B cell (primary cell): ENCODE data around the gene PRMT6. TPM values are rescaled to one million over a fixed set of nuclear protein-coding genes. Genes with fewer than 3 reads are reported as not detected.

Experiments used
- ATAC-seq: fragments of 200-7000 bp; cut with Tn5 transposase; one replicate; pipeline ENCODE4 v1.10.0; 2021; ENCODE audit warnings: low read depth, mild to moderate bottlenecking, moderate number of reproducible peaks, moderate library complexity
- CTCF ChIA-PET: fragments of 350-600 bp; sonication (Branson Sonifier 250); formaldehyde crosslinking; loops from one replicate; lab custom pipeline; 2021; ENCODE audit warnings: antibody characterized with exemption, inconsistent platforms; lab: Charles Lee
- POLR2A ChIA-PET: fragments of 350-600 bp; sonication (Branson Sonifier 250); formaldehyde crosslinking; loops from one replicate; lab custom pipeline; 2021; ENCODE audit warnings: antibody characterized with exemption; lab: Charles Lee
- DNase-seq: peaks from one replicate; pipeline ENCODE4 v3.0.0; 2013
- H2AFZ ChIP-seq: 2 replicates; pipeline ENCODE4 v1.6.1; 2012; ENCODE audit warnings: mild to moderate bottlenecking, low read depth, low read length; ENCODE audit not compliant: insufficient read depth, poor library complexity, severe bottlenecking
- H3K27ac ChIP-seq, 2 donors: 1 replicate in 1 of 2; 2 replicates in 1 of 2; pipeline ENCODE4 v1.5.1; 2012 to 2013; ENCODE audit warnings: low read length in 2 of 2, mild to moderate bottlenecking in 2 of 2, moderate library complexity in 1 of 2
- H3K27me3 ChIP-seq, 4 experiments: fragments of 200-600 bp in 1 of 4; sonication (generic) in 1 of 4; replicated peaks in 1 of 4; 1 replicate in 2 of 4; 2 replicates in 2 of 4; pipeline versions ENCODE4 v1.6.1 to v1.7.0; 2013 to 2016; ENCODE audit warnings: low read length in 3 of 4, mild to moderate bottlenecking in 2 of 4, mixed read lengths in 1 of 4, moderate library complexity in 1 of 4; ENCODE audit not compliant: insufficient read depth in 4 of 4, control insufficient read depth in 3 of 4; ENCODE audit errors: control extremely low read depth in 1 of 4
- H3K36me3 ChIP-seq, 2 experiments: replicated peaks in 1 of 2; 1 replicate in 1 of 2; 2 replicates in 1 of 2; pipeline versions ENCODE4 v1.6.1 to v1.7.1; 2013; ENCODE audit warnings: low read length in 1 of 2; ENCODE audit not compliant: insufficient read depth in 2 of 2, control insufficient read depth in 1 of 2; ENCODE audit errors: control extremely low read depth in 1 of 2, extremely low read depth in 1 of 2
- H3K4me1 ChIP-seq, 2 donors: fragments of 200-600 bp in 1 of 2; sonication (generic) in 1 of 2; 1 replicate in 1 of 2; 2 replicates in 1 of 2; pipeline versions ENCODE4 v1.5.1 to v1.6.1; 2013 to 2017; ENCODE audit warnings: low read length in 2 of 2; ENCODE audit not compliant: control insufficient read depth in 2 of 2, insufficient read depth in 2 of 2
- H3K4me2 ChIP-seq: replicated peaks from 2 replicates; pipeline ENCODE3; 2012; ENCODE audit warnings: mild to moderate bottlenecking, low read depth, low read length; ENCODE audit not compliant: poor library complexity, severe bottlenecking
- H3K4me3 ChIP-seq, 5 experiments: fragments of 200-600 bp in 1 of 5; sonication (generic) in 1 of 5; 1 replicate in 3 of 5; 2 replicates in 2 of 5; pipeline versions ENCODE4 v1.5.1 to v1.7.0; 2011 to 2016; ENCODE audit warnings: low read length in 4 of 5, mild to moderate bottlenecking in 4 of 5, low read depth in 2 of 5, control low read depth in 1 of 5, moderate library complexity in 1 of 5; ENCODE audit not compliant: insufficient read depth in 1 of 5; ENCODE audit errors: control extremely low read depth in 1 of 5, extremely low read depth in 1 of 5
- H3K79me2 ChIP-seq: fragments of 200-600 bp; sonication (generic); one replicate; pipeline ENCODE4 v1.6.0; 2016; ENCODE audit warnings: low read length; ENCODE audit not compliant: control insufficient read depth, insufficient read depth
- H3K9ac ChIP-seq: fragments of 200-600 bp; sonication (generic); 2 replicates; pipeline ENCODE4 v1.6.1; 2017; ENCODE audit warnings: mild to moderate bottlenecking, low read length, moderate library complexity
- H3K9me3 ChIP-seq, 3 donors: one replicate each; pipeline versions ENCODE4 v1.6.1 to v1.7.1; 2013; ENCODE audit warnings: low read length in 2 of 3; ENCODE audit not compliant: control insufficient read depth in 2 of 3, insufficient read depth in 1 of 3; ENCODE audit errors: control extremely low read depth in 1 of 3
- H4K20me1 ChIP-seq: 2 replicates; pipeline ENCODE4 v1.6.0; 2012; ENCODE audit warnings: mild to moderate bottlenecking, low read length; ENCODE audit not compliant: insufficient read depth, control insufficient read depth, poor library complexity, severe bottlenecking
- H3K27ac Mint-ChIP-seq: one replicate; pipeline ENCODE4 v1.8.0; 2021; ENCODE audit warnings: mixed read lengths
- H3K27me3 Mint-ChIP-seq: one replicate; pipeline ENCODE4 v1.8.0; 2021; ENCODE audit warnings: mixed read lengths
- H3K4me1 Mint-ChIP-seq: one replicate; pipeline ENCODE4 v1.8.0; 2021; ENCODE audit warnings: mixed read lengths
- H3K4me3 Mint-ChIP-seq: one replicate; pipeline ENCODE4 v1.8.0; 2021; ENCODE audit warnings: mixed read lengths
- H3K9me3 Mint-ChIP-seq: one replicate; pipeline ENCODE4 v1.8.0; 2022; ENCODE audit warnings: mixed read lengths; ENCODE audit not compliant: insufficient read depth
- EZH2 ChIP-seq: IDR thresholded peaks from 2 replicates; pipeline ENCODE4 v1.6.1; 2012; ENCODE audit warnings: borderline replicate concordance, low read depth, mild to moderate bottlenecking, moderate library complexity, low read length; ENCODE audit not compliant: insufficient read depth, poor library complexity, severe bottlenecking
- WGBS: methylation state at CpG from one replicate; pipeline ENCODE4 v1.1.5; 2013; ENCODE audit warnings: missing lambda C conversion rate; ENCODE audit not compliant: insufficient coverage; 5-methylcytosine and 5-hydroxymethylcytosine counted together
- intact Hi-C: fragments of 100-400 bp; cut with micrococcal nuclease; formaldehyde crosslinking; loops from one replicate; pipeline ENCODE4 v1.10.0; 2022
- polyA plus RNA-seq: library from polyadenylated mRNA; depleted of rRNA; stranded (reverse); fragments of >200 nt; gene quantifications from 2 replicates; pipeline ENCODE4 v1.2.3, GENCODE V29; 2012
- total RNA-seq, 2 donors: library from RNA; stranded (reverse); fragments of 120-200 nt in 1 of 2; gene quantifications; 1 replicate in 1 of 2; 2 replicates in 1 of 2; pipeline versions ENCODE4 v1.2.3 to v1.2.4, GENCODE V29; 2013 to 2022
- TF ChIP-seq, protein P1 (sequence below): fragments of 200-600 bp; IDR thresholded peaks from one replicate; pipeline ENCODE4 v1.8.0; 2022; ENCODE audit warnings: antibody characterized with exemption, mild to moderate bottlenecking

Gene PRMT6
- total and polyA plus RNA-seq, 2 donors (not counting 1 experiment from before 2014, with no cell fraction given) = 6.3 to 21.6 TPM

DNA sequence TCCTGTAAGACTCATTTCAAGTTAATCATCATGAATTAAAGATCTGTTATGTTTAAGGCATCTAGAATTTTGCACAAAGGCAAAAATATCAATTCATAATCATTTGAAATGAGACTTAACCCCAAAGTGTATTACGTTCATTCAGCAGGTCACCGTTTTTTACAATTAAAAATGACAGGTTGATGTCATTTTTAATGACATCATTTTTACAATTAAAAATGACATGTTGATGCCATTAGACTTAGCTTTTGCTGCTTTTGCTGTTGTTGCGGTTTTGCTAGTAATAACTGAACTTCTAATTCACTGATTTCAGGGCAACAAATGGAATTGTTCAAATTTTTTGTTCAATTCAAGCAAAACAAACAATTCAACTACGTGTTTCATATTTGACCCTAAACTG is 17.0 kb downstream of the PRMT6 start:
- intact Hi-C loops = no loop called here
- Histone ChIP-seq H3K36me3 (no peaks in the 10 kb centered on the region), H3K9ac (no peak overlapping the region), H2AFZ (no peak overlapping the region), H3K4me1 (no peaks in the 10 kb centered on the region), H3K9me3 (no peaks in the 10 kb centered on the region), H3K79me2 (no peaks in the 10 kb centered on the region), H4K20me1 (no peaks in the 10 kb centered on the region), H3K4me2 (no peak overlapping the region), H3K27ac (no peak overlapping the region), H3K27me3 (no peaks in the 10 kb centered on the region), H3K4me3 (no peak overlapping the region)
- no peaks in the 10 kb centered on the region for H3K9me3 Mint-ChIP-seq
- H3K27me3 Mint-ChIP-seq = peaks cover 4% of the 10 kb centered on the region
- no peaks in the 10 kb centered on the region for H3K4me1 Mint-ChIP-seq
- H3K27ac Mint-ChIP-seq = no peak overlapping the region
- DNase-seq (no peak), ATAC-seq (no peak)
- TF ChIP-seq, protein P1, sequence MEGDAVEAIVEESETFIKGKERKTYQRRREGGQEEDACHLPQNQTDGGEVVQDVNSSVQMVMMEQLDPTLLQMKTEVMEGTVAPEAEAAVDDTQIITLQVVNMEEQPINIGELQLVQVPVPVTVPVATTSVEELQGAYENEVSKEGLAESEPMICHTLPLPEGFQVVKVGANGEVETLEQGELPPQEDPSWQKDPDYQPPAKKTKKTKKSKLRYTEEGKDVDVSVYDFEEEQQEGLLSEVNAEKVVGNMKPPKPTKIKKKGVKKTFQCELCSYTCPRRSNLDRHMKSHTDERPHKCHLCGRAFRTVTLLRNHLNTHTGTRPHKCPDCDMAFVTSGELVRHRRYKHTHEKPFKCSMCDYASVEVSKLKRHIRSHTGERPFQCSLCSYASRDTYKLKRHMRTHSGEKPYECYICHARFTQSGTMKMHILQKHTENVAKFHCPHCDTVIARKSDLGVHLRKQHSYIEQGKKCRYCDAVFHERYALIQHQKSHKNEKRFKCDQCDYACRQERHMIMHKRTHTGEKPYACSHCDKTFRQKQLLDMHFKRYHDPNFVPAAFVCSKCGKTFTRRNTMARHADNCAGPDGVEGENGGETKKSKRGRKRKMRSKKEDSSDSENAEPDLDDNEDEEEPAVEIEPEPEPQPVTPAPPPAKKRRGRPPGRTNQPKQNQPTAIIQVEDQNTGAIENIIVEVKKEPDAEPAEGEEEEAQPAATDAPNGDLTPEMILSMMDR = no peak
- no peak for TF ChIP-seq EZH2
- CTCF ChIA-PET = no interaction called here
- no CpG with 5 or more reads among the region's 4 CpGs for WGBS
- POLR2A ChIA-PET = no interaction called here
- H3K4me3 Mint-ChIP-seq = no peak overlapping the region

DNA sequence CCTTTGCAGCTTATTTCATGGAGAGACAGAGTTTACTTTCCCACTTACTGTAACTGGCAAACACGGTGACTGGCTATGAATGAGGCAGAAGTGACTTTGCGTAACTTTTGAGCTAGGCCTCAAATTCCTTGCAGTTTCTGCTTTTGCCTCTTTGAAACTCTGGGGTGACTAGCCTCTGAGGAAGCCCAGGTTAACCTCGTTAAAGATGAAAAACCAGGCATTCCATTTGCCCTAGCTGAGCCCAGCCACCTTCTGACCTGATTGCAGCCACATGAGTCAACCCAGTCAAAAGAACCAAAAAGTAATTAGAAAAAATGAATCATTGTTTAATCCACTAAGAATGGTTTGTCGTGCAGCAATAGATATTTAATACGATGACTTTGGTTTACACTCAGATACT is 20.4 kb downstream of the PRMT6 start:
- TF ChIP-seq, protein P1 = no peak
- no peak for TF ChIP-seq EZH2
- no peaks in the 10 kb centered on the region for H3K4me1 Mint-ChIP-seq
- Histone ChIP-seq H3K4me2 (no peak overlapping the region), H3K79me2 (no peaks in the 10 kb centered on the region), H3K4me1 (no peaks in the 10 kb centered on the region), H3K4me3 (no peak overlapping the region), H4K20me1 (no peaks in the 10 kb centered on the region), H2AFZ (no peak overlapping the region), H3K27me3 (no peaks in the 10 kb centered on the region), H3K36me3 (no peaks in the 10 kb centered on the region), H3K9ac (no peak overlapping the region), H3K27ac (no peak overlapping the region), H3K9me3 (no peaks in the 10 kb centered on the region)
- no peak for ATAC-seq
- peaks cover 7% of the 10 kb centered on the region for H3K27me3 Mint-ChIP-seq
- H3K27ac Mint-ChIP-seq = no peak overlapping the region
- WGBS = 70% methylated on average over 3 of the region's 5 CpGs
- DNase-seq = no peak
- POLR2A ChIA-PET = no interaction called here
- CTCF ChIA-PET = no interaction called here
- no peaks in the 10 kb centered on the region for H3K9me3 Mint-ChIP-seq
- H3K4me3 Mint-ChIP-seq = no peak overlapping the region
- intact Hi-C loops = no loop called here
